ENCODE data around the gene MAGEA11.
"Not testable (repeated sequence)": the region's sequence is repeated elsewhere in the genome, so short reads cannot be mapped to it uniquely, and the experiment has no call there.

- TF ChIP-seq POLR2A, CTCF (IDR thresholded peaks at IDR 0.05): not testable (repeated sequence)
These were observed 15.4 kb downstream of the MAGEA11 start for GRCh38 chrX:149727308-149727707.
